Prostate gland (tissue), 2 donors: ENCODE data around the gene KIAA0040.

Source experiments
- POLR2A ChIP-seq: fragments of 450-650 bp; IDR thresholded peaks from one replicate; pipeline ENCODE4 v1.6.1; 2016; ENCODE audit warnings: antibody characterized with exemption, mild to moderate bottlenecking
- TF ChIP-seq, protein P1 (sequence below), 4 experiments: fragments of 200-600 bp in 2 of 4; fragments of 450-650 bp in 2 of 4; sonication (generic) in 2 of 4; IDR thresholded peaks; 1 replicate in 3 of 4; 2 replicates in 1 of 4; pipeline ENCODE4 v1.5.1; 2016 to 2019; ENCODE audit warnings: antibody characterized with exemption in 4 of 4, mild to moderate bottlenecking in 2 of 4, moderate library complexity in 2 of 4

DNA sequence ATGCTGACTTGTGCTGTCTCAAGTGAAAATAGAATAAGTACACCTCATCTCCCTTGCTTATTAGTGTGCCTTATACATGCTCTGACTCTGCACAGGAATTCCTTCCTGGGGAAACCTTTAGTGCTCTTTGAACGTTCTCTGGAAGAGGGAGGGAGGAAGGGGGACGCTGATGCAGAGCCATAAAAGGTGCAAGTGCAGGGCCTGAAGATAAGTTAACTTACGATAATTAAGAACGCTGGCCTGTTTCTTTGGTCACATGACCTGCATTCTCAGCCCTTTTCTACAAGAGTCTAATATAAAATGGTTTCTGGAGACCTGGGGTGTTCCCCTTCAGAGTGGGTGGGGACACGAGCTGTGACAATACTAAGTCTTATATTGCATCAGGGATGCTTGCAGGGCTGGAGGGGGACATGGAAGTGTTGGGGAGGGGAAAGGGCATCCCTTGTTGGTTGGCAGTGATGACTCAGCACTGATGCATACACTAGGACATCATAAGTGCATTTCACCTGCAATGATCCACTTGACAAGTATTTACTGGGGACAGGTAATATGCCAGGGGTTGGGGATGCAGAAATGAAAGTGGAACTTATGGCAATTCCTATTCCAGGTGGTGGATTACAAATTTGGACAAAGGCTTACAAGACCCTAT is 26.3 kb upstream of the KIAA0040 start:
- TF ChIP-seq, protein P1, sequence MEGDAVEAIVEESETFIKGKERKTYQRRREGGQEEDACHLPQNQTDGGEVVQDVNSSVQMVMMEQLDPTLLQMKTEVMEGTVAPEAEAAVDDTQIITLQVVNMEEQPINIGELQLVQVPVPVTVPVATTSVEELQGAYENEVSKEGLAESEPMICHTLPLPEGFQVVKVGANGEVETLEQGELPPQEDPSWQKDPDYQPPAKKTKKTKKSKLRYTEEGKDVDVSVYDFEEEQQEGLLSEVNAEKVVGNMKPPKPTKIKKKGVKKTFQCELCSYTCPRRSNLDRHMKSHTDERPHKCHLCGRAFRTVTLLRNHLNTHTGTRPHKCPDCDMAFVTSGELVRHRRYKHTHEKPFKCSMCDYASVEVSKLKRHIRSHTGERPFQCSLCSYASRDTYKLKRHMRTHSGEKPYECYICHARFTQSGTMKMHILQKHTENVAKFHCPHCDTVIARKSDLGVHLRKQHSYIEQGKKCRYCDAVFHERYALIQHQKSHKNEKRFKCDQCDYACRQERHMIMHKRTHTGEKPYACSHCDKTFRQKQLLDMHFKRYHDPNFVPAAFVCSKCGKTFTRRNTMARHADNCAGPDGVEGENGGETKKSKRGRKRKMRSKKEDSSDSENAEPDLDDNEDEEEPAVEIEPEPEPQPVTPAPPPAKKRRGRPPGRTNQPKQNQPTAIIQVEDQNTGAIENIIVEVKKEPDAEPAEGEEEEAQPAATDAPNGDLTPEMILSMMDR (IDR thresholded peaks at IDR 0.05), result no peak
- no peak for TF ChIP-seq POLR2A
